ENCODE results near the gene CDH13.

Gene CDH13

DNA sequence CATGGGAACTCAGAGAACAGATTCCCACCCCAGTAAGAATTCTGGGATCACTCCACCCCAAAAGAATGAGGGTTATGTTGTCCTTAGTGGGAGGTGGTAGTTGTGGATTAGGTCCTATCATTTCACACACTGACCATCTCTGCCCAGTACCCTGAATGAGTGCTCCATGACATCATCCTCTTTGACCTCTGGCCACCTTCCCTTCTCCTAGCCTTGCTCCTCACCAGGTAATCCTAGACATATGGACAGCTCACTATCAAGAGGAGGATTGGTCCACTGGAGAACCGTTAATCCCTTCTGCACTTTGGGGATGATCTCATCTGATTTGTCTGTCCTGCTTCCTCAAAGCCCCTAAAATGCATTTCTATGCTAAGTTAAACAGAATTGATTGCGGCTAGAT, 642.8 kb downstream of the CDH13 start:
- no peak for ATAC-seq

DNA sequence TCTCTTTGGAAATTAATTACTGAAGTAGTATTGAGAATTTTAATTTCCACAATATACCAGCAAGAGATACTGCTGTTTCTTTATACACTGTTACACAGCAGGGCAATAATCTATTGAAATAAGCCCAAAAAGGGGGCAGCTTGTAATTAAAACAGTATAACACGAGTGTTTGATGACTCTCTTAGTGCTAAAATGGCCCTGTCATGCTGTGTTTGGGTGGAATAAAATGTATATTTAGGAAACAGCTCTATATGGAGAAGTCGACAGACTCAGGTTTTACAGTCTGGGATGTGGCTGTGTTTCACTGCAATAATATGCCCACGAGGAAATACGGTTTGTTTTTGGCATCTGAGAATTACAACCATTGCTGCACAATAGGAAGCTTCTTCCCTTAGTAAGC, 643.3 kb downstream of the CDH13 start:
- ATAC-seq = no peak

- no peak for ATAC-seq
Observed at GRCh38 chr16:83270640-83271039, 643.9 kb downstream of the CDH13 start.

GRCh38 chr16:83271123-83271522, 644.4 kb downstream of the CDH13 start:
- ATAC-seq = no peak

- no peak for ATAC-seq
Observed at GRCh38 chr16:83271970-83272575, 645.3 kb downstream of the CDH13 start.

GRCh38 chr16:83272843-83273242, 646.1 kb downstream of the CDH13 start:
- no peak for ATAC-seq

DNA sequence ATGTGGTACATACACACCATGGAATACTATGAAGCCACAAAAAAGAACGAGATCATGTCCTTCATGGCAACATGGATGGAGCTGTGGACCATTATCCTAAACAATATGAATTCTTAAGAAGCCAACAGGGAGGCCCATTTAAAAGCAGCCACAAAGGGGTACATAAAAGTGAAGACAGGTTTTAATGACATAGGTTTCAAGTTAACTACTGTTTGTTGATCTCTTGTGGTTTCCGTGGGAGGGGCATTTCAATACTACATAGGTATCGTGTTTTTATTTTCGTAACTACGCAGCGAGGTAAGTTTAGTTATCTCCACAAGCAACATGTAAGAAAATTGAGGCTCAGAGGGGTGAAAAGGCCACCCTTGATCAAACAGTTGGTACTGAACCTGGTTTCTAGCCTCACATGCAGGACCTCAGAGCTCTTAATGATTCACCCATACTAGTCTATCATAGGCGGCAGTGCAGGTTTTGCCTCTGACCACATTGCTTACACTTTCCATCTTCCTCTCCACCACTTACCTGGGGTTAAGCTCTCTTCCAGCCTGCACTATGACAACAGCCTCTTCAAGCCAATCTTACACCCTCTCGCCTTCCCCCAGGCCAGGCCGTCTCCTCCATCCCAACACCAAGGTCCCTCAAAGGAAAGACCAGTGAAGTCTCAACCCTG, 646.9 kb downstream of the CDH13 start:
- ATAC-seq = no peak

- no peak for ATAC-seq
Observed at GRCh38 chr16:83279251-83279650, 652.5 kb downstream of the CDH13 start.

DNA sequence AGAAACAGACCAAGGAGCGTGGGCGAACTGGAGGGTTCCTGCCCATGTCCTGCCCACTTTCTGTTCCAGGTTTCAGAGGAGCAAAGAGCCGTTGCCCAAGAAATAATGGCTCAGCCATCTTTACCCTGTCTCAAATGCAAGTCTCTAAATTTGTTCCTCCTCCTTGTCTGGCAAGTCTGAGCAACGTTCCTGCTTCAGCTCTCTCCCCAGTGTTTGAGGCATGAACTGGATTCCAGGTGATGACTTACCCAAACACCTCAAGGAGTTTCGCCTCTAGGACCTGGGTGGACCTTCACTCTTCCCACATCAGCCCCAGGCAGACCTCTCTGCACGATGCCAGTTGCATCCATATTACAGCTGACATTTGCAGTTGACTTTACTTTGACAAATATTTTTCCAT, 659.2 kb downstream of the CDH13 start:
- ATAC-seq = no peak

GRCh38 chr16:83296505-83296904, 669.7 kb downstream of the CDH13 start:
- ATAC-seq = no peak

- no peak for ATAC-seq
Observed at GRCh38 chr16:83298541-83298940, 671.8 kb downstream of the CDH13 start.

DNA sequence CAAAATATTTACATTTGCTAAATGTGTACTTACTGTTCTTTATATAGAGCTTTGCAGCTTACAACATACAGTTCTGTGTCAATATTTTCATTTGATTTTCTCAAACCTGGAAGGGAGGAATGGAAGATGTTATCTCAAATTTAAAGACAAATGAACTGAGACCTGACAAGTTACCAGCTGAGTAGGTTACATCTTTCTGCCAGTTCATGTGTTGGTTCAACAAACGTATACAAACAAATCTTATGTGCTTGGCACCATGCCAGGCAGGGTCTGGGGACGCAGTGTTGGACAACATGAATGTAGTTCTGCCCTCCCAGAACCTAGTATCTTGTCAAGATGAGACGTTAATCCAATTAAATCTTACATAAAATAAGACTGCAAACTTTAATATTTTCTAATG, 673.6 kb downstream of the CDH13 start:
- ATAC-seq = no peak

GRCh38 chr16:83301971-83302370, 675.2 kb downstream of the CDH13 start:
- ATAC-seq = no peak

DNA sequence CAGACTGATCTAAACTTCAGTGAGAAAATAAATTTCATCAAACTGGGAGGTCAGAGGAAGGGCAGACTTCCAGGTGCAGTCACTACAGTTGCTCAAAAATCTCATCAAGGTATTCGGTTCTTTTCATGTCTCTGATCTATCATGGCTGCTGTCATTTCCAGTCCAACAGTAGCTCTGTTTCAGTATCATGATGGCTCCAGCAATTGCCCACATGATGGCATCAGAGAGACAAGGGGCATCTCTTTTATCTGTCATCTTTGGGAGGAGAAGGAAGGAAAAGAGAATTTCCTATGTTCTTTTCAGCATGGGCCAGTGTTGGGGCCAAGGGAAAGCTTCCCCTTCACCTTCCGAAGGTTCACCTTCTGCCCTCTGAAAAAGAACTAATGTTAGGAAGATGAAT, 676.1 kb downstream of the CDH13 start:
- no peak for ATAC-seq

- ATAC-seq = no peak
Observed at GRCh38 chr16:83305092-83305491, 678.3 kb downstream of the CDH13 start.

- no peak for ATAC-seq
Observed at GRCh38 chr16:83306961-83307593, 680.3 kb downstream of the CDH13 start.

DNA sequence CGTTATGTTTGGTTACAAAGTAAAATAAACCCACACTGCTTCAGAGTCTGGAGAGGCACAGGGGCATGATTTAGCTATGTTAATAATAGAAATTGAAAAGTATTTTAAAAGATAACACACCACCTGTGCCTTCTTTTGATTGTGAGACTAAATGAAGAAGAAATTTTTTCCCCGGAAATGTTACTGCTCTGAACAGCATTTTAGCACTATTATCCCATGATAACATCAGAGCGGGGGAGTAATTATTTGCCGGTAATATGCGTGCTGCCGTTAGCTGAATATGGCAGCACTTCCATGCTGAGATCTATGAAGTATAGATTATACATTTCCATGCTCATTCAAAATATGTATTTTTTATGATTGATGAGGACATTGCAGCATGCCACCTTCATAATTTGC, 680.8 kb downstream of the CDH13 start:
- ATAC-seq = no peak

- ATAC-seq = no peak
Observed at GRCh38 chr16:83308414-83308813, 681.6 kb downstream of the CDH13 start.

DNA sequence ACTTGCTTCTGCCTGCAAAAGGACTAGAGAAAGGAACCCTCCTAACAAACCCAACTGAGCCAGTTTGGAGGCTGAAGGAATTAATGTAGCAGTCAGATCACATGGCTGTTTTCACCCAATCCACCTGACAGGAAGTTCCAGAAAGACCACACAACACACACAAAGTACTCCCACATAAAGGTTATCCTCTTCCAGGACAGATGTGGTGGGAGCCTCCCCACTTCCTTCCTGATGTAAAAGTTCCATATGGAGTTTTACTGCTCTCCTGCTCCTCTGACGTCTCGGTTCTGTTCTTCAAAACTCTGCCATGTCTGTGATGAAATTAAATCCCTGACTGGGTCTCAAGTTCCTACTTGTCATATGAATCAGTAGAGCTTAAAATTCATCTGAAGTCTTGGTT, 684.0 kb downstream of the CDH13 start:
- ATAC-seq = no peak

- ATAC-seq = no peak
Observed at GRCh38 chr16:83312015-83312717, 685.4 kb downstream of the CDH13 start.

- ATAC-seq = no peak
Observed at GRCh38 chr16:83312718-83313245, 686.0 kb downstream of the CDH13 start.

DNA sequence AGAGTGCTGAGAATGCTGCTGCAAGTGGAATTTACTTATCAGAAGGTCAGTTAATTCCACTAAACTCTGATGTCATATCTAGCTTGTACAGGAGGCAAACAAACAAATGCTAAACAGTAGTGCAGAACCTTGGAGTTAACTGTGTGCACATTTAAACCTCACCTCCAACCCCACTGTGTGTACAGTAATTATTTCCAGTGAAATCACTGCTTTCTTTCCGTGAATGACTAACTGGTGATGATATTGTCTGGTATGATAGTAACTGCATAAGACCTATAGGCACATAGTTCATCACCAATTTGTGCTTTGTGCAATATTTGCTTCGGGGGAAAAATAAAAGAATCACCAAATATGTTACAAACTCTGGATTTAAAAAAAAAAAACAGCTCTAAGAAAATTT, 688.5 kb downstream of the CDH13 start:
- ATAC-seq = no peak

- no peak for ATAC-seq
Observed at GRCh38 chr16:83316458-83316857, 689.7 kb downstream of the CDH13 start.

GRCh38 chr16:83318390-83318789, 691.6 kb downstream of the CDH13 start:
- ATAC-seq = no peak

Data from activated CD4-positive, CD25-positive, alpha-beta regulatory T cell treated with anti-CD3 and anti-CD28 coated beads, Interleukin-2, amount 50 U/mL, for 24 hours (primary cell).